GM12878 (cell line): ENCODE results near the gene TCEAL1. TPM values are rescaled to one million over a fixed set of nuclear protein-coding genes. Genes with fewer than 3 reads are reported as not detected.

ENCODE experiments used
- ASH2L ChIP-seq: fragments of 300-600, 200-600 bp; sonication (generic); IDR thresholded peaks from 2 replicates; pipeline ENCODE4 v1.6.1; 2017; ENCODE audit warnings: low read depth, mild to moderate bottlenecking, borderline replicate concordance
- CBFB ChIP-seq: IDR thresholded peaks from 2 replicates; pipeline ENCODE4 v1.6.1; 2016; ENCODE audit warnings: antibody characterized with exemption, low read depth
- CHD2 ChIP-seq: IDR thresholded peaks from 2 replicates; pipeline ENCODE4 v1.6.1; 2011; ENCODE audit warnings: low read depth, low read length, improper control_type of control experiment, borderline replicate concordance
- CTCF ChIP-seq, 3 experiments: IDR thresholded peaks in 2 of 3; conservative IDR thresholded peaks in 1 of 3; 2 replicates each; pipeline ENCODE4 v1.5.1; 2011; ENCODE audit warnings: low read depth in 3 of 3, low read length in 3 of 3, mild to moderate bottlenecking in 3 of 3, control low read depth in 2 of 3, moderate library complexity in 2 of 3, inconsistent platforms in 1 of 3, mixed read lengths in 1 of 3; ENCODE audit not compliant: control insufficient read depth in 2 of 3, insufficient read depth in 1 of 3; ENCODE audit errors: extremely low read depth in 1 of 3
- HCFC1 ChIP-seq: fragments of 150-350 bp; IDR thresholded peaks from 2 replicates; pipeline ENCODE4 v1.6.1; 2014; ENCODE audit warnings: low read length
- IKZF2 ChIP-seq, 2 experiments: fragments of 450-650 bp; IDR thresholded peaks; 2 replicates each; pipeline ENCODE4 v1.6.1; 2017; ENCODE audit warnings: mild to moderate bottlenecking in 2 of 2, moderate library complexity in 2 of 2
- IRF5 ChIP-seq: fragments of 450-650 bp; IDR thresholded peaks from 2 replicates; pipeline ENCODE4 v1.6.1; 2017; ENCODE audit warnings: borderline replicate concordance
- MEF2B ChIP-seq: fragments of 450-650 bp; IDR thresholded peaks from 2 replicates; pipeline ENCODE4 v1.6.1; 2018; ENCODE audit warnings: mild to moderate bottlenecking, moderate library complexity; ENCODE audit not compliant: partially characterized antibody, poor library complexity, severe bottlenecking
- NFYA ChIP-seq: IDR thresholded peaks from 2 replicates; pipeline ENCODE4 v1.6.1; 2011; ENCODE audit warnings: low read depth, mild to moderate bottlenecking, low read length, improper control_type of control experiment, borderline replicate concordance
- NKRF ChIP-seq: fragments of 450-650 bp; conservative IDR thresholded peaks from 2 replicates; pipeline ENCODE4 v1.6.1; 2017; ENCODE audit warnings: mild to moderate bottlenecking, moderate library complexity
- SMAD5 ChIP-seq: IDR thresholded peaks from 2 replicates; pipeline ENCODE4 v1.6.1; 2016; ENCODE audit warnings: antibody characterized with exemption, low read depth
- SPI1 ChIP-seq: IDR thresholded peaks from 2 replicates; pipeline ENCODE4 v1.6.1; 2011; ENCODE audit warnings: low read depth, mild to moderate bottlenecking, low read length, moderate library complexity, borderline replicate concordance; ENCODE audit not compliant: insufficient read depth
- STAT3 ChIP-seq: IDR thresholded peaks from 2 replicates; pipeline ENCODE4 v1.6.1; 2011; ENCODE audit warnings: low read depth, low read length, improper control_type of control experiment
- YY1 ChIP-seq: IDR thresholded peaks from 2 replicates; pipeline ENCODE4 v1.6.1; 2011; ENCODE audit warnings: low read depth, mild to moderate bottlenecking, low read length
- ZNF207 ChIP-seq: fragments of 450-650 bp; IDR thresholded peaks from 2 replicates; pipeline ENCODE4 v1.6.1; 2014; ENCODE audit warnings: antibody characterized with exemption, mild to moderate bottlenecking, borderline replicate concordance
- polyA plus RNA-seq, 11 experiments: library from polyadenylated mRNA; depleted of rRNA in 4 of 11; unstranded in 6 of 11; stranded (reverse) in 5 of 11; fragments of >200 nt; fragmentation: Nextera tagmentation in 4 of 11; fragmentation: Illumina TruSeq in 1 of 11; extraction: Ambion mirVana in 4 of 11; extraction: Trizol in 1 of 11; gene quantifications; 1 replicate in 1 of 11; 2 replicates in 10 of 11; pipeline versions ENCODE4 v1.2.1 to v1.2.3, GENCODE V29; 2011 to 2016; ENCODE audit warnings: inconsistent platforms in 2 of 11, missing spikeins in 2 of 11, low read depth in 1 of 11
- total RNA-seq, 4 experiments: library from RNA; depleted of rRNA in 3 of 4; stranded (reverse); fragments of >200 nt in 3 of 4; fragmentation: Illumina TruSeq in 1 of 4; extraction: Trizol in 1 of 4; gene quantifications; 2 replicates each; pipeline versions ENCODE4 v1.2.1 to v1.2.3, GENCODE V29; 2013 to 2021
- TF ChIP-seq, protein P1 (sequence below): IDR thresholded peaks from 2 replicates; pipeline ENCODE4 v1.6.1; 2011; ENCODE audit warnings: mild to moderate bottlenecking, low read depth, low read length, moderate library complexity; ENCODE audit not compliant: insufficient replicate concordance
- TF ChIP-seq, protein P2 (sequence below): fragments of 450-650 bp; IDR thresholded peaks from 2 replicates; pipeline ENCODE4 v1.6.1; 2018; ENCODE audit warnings: mild to moderate bottlenecking, low read depth, moderate library complexity; ENCODE audit not compliant: partially characterized antibody

Gene TCEAL1
- total and polyA plus RNA-seq, 10 of the 15 experiments (the other 5 are each of a cell fraction or from before 2014, with no cell fraction given), result 10.1 to 24.3 (median 17.8) TPM

DNA sequence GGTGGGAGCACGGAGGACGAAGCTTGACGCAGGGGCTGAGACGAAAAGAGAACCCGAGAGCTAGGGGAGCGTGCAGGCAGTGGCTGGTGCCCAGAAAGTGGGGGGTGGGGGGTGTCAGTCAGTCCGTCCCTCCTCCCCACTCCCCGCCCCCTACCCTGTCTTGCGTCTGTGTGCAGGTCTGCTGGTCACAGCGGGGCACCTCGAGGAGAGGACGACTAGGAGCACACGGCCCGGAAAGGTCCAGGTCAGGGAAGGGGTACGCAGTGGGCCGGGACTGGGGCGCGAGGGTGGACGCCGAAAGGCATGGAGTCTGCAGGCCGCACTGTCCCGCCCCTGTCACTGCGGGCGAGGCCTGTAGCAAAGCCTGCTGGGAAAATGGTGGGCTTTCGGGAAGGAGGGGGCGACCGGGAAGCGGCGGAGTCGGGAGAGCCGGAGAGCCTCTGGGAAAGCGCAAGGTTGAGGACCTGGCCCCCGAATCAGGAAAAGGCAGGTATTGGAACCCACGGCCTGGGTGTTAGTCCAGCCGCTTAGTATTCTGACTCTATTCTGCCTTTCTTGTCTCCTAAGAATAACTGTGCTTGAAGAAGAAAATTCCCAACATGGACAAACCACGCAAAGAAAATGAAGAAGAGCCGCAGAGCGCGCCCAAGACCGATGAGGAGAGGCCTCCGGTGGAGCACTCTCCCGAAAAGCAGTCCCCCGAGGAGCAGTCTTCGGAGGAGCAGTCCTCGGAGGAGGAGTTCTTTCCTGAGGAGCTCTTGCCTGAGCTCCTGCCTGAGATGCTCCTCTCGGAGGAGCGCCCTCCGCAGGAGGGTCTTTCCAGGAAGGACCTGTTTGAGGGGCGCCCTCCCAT lies 769 bp downstream of the TCEAL1 start (continued):
- TF ChIP-seq ASH2L (no peak), NKRF (no peak), YY1 (peak; percentile 54; the same call in 1 of the 2 replicates), IKZF2 (IDR thresholded peaks at IDR 0.05) (peak in 1 of 2 experiments; percentile 51; a peak in 2 of 4 replicates), NFYA (no peak), SMAD5 (0 out of 2 replicates have a peak, but pooled peaks have one; percentile 1), IRF5 (no peak), MEF2B (peak; percentile 9), CHD2 (0 out of 2 replicates have a peak, but pooled peaks have one; percentile 24), ZNF207 (no peak), CTCF (IDR thresholded peaks at IDR 0.05 in 2 of 3, conservative IDR thresholded peaks at IDR 0.05 in 1 of 3; ENCODE audit: control insufficient read depth in 2 of 3, extremely low read depth in 1 of 3, insufficient read depth in 1 of 3, low read depth in 3 of 3, low read length in 3 of 3) (peak in 2 of 3 experiments; percentile 15 to 39; a peak in 2 of 6 replicates), STAT3 (no peak), HCFC1 (no peak), SPI1 (no peak), CBFB (no peak)
- TF ChIP-seq, protein P1, sequence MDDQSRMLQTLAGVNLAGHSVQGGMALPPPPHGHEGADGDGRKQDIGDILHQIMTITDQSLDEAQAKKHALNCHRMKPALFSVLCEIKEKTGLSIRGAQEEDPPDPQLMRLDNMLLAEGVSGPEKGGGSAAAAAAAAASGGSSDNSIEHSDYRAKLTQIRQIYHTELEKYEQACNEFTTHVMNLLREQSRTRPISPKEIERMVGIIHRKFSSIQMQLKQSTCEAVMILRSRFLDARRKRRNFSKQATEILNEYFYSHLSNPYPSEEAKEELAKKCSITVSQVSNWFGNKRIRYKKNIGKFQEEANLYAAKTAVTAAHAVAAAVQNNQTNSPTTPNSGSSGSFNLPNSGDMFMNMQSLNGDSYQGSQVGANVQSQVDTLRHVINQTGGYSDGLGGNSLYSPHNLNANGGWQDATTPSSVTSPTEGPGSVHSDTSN, result peak; percentile 52
- TF ChIP-seq, protein P2, sequence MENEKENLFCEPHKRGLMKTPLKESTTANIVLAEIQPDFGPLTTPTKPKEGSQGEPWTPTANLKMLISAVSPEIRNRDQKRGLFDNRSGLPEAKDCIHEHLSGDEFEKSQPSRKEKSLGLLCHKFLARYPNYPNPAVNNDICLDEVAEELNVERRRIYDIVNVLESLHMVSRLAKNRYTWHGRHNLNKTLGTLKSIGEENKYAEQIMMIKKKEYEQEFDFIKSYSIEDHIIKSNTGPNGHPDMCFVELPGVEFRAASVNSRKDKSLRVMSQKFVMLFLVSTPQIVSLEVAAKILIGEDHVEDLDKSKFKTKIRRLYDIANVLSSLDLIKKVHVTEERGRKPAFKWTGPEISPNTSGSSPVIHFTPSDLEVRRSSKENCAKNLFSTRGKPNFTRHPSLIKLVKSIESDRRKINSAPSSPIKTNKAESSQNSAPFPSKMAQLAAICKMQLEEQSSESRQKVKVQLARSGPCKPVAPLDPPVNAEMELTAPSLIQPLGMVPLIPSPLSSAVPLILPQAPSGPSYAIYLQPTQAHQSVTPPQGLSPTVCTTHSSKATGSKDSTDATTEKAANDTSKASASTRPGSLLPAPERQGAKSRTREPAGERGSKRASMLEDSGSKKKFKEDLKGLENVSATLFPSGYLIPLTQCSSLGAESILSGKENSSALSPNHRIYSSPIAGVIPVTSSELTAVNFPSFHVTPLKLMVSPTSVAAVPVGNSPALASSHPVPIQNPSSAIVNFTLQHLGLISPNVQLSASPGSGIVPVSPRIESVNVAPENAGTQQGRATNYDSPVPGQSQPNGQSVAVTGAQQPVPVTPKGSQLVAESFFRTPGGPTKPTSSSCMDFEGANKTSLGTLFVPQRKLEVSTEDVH, result no peak
